Dendritic cell treated with granulocyte-macrophage colony-stimulating factor and Interleukin-4, amounts not matched to agents 40 ng/mL and 50 ng/mL, for 4 days (primary cell): Measurements from ENCODE around the gene CBLN3.

ENCODE experiments used
- H3K27ac Mint-ChIP-seq: one replicate; pipeline ENCODE4 v1.8.0; 2022; ENCODE audit warnings: mild to moderate bottlenecking, mixed read lengths
- H3K27me3 Mint-ChIP-seq: one replicate; pipeline ENCODE4 v1.8.0; 2022; ENCODE audit warnings: mild to moderate bottlenecking, mixed read lengths
- H3K36me3 Mint-ChIP-seq: one replicate; pipeline ENCODE4 v1.8.0; 2022; ENCODE audit warnings: low read depth, mixed read lengths
- H3K4me1 Mint-ChIP-seq: one replicate; pipeline ENCODE4 v1.8.0; 2022; ENCODE audit warnings: low read depth, mixed read lengths
- H3K4me3 Mint-ChIP-seq: one replicate; pipeline ENCODE4 v1.8.0; 2022; ENCODE audit warnings: mild to moderate bottlenecking, moderate library complexity, mixed read lengths
- H3K9me3 Mint-ChIP-seq: one replicate; pipeline ENCODE4 v1.8.0; 2022; ENCODE audit warnings: mixed read lengths
- intact Hi-C: fragments of 100-400 bp; cut with micrococcal nuclease; formaldehyde crosslinking; loops from one replicate; pipeline ENCODE4 v1.15.0; 2022

CBLN3 gene

DNA sequence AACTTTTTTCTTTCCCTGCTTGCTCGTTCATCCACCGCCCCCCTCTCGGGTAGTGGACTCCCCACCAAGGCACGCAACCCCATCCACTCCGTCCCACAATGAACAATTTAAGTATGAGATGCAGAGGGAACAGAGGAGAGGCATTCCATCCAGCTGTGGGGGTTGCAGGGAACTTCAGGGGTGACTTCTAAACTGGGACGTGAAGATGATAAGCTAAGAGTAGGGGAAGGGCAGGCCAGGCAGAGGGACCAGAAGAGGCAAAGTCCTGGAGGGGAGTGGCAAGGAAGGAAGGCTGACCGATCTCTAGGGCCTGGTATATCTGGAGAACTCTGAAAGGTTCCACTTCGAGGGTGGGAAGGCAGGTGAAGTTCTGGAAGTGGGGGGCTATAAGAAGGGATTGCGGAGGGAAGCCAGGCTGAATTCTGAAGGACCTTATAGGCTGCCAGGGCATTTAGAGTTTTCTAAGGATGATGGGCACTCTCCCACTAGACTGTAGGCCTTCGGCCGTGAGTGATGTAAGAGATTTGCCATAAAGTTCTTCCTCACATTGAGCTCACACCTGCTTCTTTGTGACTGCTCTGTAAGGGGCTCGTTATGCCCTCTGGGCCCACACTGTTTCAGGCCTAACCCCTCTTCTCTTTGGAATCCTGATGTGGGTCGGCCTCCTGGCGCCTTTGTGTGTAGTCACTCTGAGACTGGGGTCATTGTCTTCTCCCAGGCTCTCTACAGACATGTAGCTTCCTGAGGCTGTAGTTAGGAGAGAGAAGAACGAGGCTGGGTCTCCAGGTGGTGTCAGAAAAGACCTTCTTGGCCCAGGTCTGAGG, 49.3 kb downstream of the CBLN3 start:
- H3K36me3 Mint-ChIP-seq = no peaks in the 10 kb centered on the region
- H3K4me1 Mint-ChIP-seq = no peaks in the 10 kb centered on the region
- no peak overlapping the region for H3K27ac Mint-ChIP-seq
- peaks cover 26% of the 10 kb centered on the region for H3K27me3 Mint-ChIP-seq
- no peak overlapping the region for H3K4me3 Mint-ChIP-seq
- intact Hi-C loops = no loop called here
- H3K9me3 Mint-ChIP-seq = no peaks in the 10 kb centered on the region

DNA sequence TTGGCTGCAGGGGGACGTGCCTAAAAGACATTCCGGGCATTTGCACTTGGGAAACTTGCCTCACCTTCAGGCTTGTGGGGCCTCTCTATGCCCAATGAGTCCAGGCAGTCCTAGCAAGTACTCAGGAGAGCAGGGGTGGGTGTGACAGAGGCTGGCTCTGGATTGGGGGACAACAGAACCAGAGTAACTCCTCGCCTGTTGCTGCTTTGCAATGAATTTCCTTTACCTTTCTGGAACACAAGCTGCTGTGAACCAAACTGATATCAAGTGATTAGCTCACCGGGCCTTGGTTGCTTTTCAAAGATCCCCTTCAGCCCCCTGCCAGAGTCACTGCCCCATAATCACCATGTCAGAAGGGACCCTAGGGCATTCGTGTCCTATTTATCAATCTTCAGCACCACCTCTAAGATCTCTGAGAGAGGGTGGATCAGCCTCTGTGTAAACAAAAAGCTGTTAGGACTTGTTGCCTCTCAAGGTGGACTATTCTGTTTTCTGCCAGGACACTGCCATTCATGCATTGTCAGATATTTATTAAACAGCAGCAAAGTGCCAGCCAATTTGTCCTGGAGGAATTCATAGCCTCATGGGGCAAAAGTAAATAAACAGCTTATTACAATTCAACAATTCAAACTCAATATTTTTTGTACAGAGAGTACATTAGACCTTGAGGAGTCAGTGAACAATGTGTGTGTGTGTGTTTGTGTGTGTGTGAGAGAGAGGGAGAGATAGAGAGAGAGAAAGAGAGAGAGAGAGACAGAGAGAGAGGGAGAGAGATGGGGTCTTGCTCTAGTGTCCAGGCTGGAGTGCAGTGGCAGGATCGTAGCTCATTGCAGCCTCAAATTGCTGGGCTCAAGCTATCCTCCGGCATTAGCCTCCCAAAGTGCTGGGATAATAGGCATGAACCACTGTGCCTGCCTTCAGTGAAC, 50.2 kb downstream of the CBLN3 start:
- no peaks in the 10 kb centered on the region for H3K36me3 Mint-ChIP-seq
- H3K27ac Mint-ChIP-seq = no peak overlapping the region
- peaks cover 27% of the 10 kb centered on the region for H3K27me3 Mint-ChIP-seq
- no peaks in the 10 kb centered on the region for H3K4me1 Mint-ChIP-seq
- H3K9me3 Mint-ChIP-seq = no peaks in the 10 kb centered on the region
- intact Hi-C loops = no loop called here
- no peak overlapping the region for H3K4me3 Mint-ChIP-seq

DNA sequence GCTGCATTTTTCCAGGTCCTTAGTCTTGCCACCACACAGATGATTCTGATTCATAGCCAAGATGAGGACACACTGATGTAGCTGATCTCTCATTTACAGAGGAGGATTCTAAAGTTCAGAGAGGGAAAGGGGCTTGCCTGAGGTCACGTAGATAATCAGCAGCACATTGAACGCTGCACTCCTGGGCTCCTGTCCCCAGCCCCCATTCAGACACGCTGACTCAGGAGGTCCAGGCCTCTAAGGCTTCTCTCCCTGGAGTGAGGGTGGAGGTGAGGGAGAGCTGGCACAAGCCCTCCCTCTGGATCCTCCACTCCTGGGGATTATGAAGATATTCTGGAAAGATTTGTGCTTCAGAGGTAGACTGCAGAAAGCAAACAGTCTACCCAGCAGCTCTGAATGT, 51.1 kb downstream of the CBLN3 start:
- no peak overlapping the region for H3K27ac Mint-ChIP-seq
- intact Hi-C loops = no loop called here
- H3K4me1 Mint-ChIP-seq = no peaks in the 10 kb centered on the region
- peaks cover 30% of the 10 kb centered on the region for H3K27me3 Mint-ChIP-seq
- no peaks in the 10 kb centered on the region for H3K9me3 Mint-ChIP-seq
- H3K4me3 Mint-ChIP-seq = no peak overlapping the region
- H3K36me3 Mint-ChIP-seq = no peaks in the 10 kb centered on the region

DNA sequence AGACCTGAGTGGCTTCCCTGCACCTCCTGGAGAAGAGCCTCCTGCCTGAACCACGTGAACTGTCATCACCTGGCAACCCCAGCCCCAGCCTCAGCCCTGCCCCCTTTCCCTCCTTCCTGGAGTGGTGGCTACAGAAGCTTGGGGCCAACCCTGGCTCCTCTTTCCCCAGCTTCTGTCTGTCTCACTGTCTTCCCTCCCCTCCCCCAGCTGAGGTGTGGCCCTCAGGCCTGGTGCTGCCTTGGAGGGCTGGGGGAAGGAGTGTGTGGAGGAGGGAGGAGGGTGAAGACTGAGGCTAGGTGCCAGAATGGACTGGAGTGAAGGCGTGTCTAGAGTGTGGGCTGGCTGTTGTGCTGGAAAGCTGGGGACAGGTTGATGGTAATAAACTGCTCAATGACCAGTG, 51.8 kb downstream of the CBLN3 start:
- no peak overlapping the region for H3K4me3 Mint-ChIP-seq

DNA sequence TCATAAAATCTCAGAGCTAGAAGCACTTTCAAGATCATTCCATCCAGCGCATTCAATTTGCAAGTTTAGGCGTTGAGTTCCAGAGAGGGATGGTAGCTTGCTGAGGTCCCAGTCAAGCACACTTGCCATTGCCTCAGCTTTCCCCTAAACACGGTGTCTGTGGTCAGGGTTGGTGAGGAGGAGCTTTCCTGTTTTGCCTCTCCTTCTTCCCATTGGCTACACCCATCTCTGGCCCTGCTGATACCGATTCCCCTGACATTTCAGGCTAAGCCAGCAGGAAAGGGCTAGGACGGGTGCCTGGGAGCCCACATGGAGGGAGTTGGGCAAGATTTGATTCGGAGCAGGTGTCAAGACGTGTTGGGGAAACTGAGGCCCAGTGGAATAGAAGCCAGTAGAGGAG, 52.3 kb downstream of the CBLN3 start:
- H3K4me1 Mint-ChIP-seq = no peaks in the 10 kb centered on the region
- H3K4me3 Mint-ChIP-seq = no peak overlapping the region
- no peaks in the 10 kb centered on the region for H3K36me3 Mint-ChIP-seq
- H3K27me3 Mint-ChIP-seq = peaks cover 30% of the 10 kb centered on the region
- H3K9me3 Mint-ChIP-seq = no peaks in the 10 kb centered on the region
- H3K27ac Mint-ChIP-seq = no peak overlapping the region
- intact Hi-C loops = no loop called here

More for the DNA sequence above, 51.8 kb downstream of the CBLN3 start:
- intact Hi-C loops = no loop called here
- H3K36me3 Mint-ChIP-seq = no peaks in the 10 kb centered on the region
- H3K27ac Mint-ChIP-seq = no peak overlapping the region
- H3K9me3 Mint-ChIP-seq = no peaks in the 10 kb centered on the region
- peaks cover 30% of the 10 kb centered on the region for H3K27me3 Mint-ChIP-seq
- no peaks in the 10 kb centered on the region for H3K4me1 Mint-ChIP-seq
